H1 (cell line): ENCODE measurements around the gene APBA2. TPM values are rescaled to one million over a fixed set of nuclear protein-coding genes. Genes with fewer than 3 reads are reported as not detected.

Experiments
- SIN3A ChIP-seq, 2 experiments: IDR thresholded peaks in 1 of 2; conservative IDR thresholded peaks in 1 of 2; 2 replicates each; pipeline ENCODE4 v1.6.1; 2011 to 2012; ENCODE audit warnings: low read length in 2 of 2, improper control_type of control experiment in 1 of 2, low read depth in 1 of 2, mild to moderate bottlenecking in 1 of 2
- polyA plus RNA-seq, 7 experiments: library from polyadenylated mRNA; depleted of rRNA in 3 of 7; stranded (reverse) in 5 of 7; unstranded in 2 of 7; fragments of >200 nt in 5 of 7; fragments of 200-250 nt in 2 of 7; gene quantifications; 1 replicate in 5 of 7; 2 replicates in 1 of 7; 4 replicates in 1 of 7; pipeline versions ENCODE4 v1.2.1 to v1.2.3, GENCODE V29; 2011 to 2013; ENCODE audit warnings: missing spikeins in 2 of 7, mixed read lengths in 2 of 7
- total RNA-seq: library from RNA; stranded (reverse); fragmentation: NEBNext Ultra II Directional; extraction: Animal tissue kit (Norgen Biotek cat#: 25700); gene quantifications from 2 replicates; pipeline ENCODE4 v1.2.1, GENCODE V29; 2021
- TF ChIP-seq, protein P1 (sequence below): fragments of 300-600 bp; sonication (generic); IDR thresholded peaks from 2 replicates; pipeline ENCODE4 v1.7.1; 2012; ENCODE audit warnings: low read length, moderate library complexity, mild to moderate bottlenecking, inconsistent platforms; ENCODE audit not compliant: insufficient replicate concordance

APBA2 gene
- total and polyA plus RNA-seq, 2 of the 8 experiments (the other 6 are each of a cell fraction or from before 2014, with no cell fraction given): 15.5 to 19.0 TPM

DNA sequence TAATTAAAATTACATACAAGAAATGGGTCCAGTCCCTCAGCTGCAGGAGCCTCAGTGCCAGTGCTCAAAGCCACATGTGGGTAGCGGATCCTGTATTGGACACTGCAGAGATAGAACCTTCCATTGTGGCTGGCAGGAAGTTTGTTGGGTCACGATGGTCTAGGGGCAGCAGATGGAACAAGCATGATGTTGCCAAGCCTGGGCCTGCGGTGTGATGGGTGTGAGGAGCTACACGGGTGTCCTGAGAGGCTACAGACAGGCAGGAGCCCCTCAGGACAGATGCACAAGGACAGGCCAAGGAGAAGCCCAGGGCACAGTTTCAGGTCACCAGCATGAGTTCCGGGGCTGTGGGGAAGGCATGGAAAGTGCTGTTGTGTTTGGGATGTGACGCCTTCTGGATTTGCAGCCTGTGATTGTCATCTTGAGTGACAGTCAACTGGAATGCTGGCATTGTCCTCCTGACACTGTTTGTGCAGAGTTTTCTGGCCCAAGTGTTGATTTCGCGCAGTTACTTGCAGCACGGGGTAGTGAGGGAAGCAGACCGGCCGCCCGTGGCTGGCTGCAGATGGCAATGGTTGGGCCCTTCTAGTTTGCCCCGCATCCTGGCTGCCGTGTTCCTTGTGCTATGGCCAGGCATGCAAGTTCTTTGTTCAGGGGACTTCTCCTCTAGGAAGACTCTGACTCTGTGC is 206.7 kb downstream of the APBA2 start (continued):
- TF ChIP-seq, protein P1, sequence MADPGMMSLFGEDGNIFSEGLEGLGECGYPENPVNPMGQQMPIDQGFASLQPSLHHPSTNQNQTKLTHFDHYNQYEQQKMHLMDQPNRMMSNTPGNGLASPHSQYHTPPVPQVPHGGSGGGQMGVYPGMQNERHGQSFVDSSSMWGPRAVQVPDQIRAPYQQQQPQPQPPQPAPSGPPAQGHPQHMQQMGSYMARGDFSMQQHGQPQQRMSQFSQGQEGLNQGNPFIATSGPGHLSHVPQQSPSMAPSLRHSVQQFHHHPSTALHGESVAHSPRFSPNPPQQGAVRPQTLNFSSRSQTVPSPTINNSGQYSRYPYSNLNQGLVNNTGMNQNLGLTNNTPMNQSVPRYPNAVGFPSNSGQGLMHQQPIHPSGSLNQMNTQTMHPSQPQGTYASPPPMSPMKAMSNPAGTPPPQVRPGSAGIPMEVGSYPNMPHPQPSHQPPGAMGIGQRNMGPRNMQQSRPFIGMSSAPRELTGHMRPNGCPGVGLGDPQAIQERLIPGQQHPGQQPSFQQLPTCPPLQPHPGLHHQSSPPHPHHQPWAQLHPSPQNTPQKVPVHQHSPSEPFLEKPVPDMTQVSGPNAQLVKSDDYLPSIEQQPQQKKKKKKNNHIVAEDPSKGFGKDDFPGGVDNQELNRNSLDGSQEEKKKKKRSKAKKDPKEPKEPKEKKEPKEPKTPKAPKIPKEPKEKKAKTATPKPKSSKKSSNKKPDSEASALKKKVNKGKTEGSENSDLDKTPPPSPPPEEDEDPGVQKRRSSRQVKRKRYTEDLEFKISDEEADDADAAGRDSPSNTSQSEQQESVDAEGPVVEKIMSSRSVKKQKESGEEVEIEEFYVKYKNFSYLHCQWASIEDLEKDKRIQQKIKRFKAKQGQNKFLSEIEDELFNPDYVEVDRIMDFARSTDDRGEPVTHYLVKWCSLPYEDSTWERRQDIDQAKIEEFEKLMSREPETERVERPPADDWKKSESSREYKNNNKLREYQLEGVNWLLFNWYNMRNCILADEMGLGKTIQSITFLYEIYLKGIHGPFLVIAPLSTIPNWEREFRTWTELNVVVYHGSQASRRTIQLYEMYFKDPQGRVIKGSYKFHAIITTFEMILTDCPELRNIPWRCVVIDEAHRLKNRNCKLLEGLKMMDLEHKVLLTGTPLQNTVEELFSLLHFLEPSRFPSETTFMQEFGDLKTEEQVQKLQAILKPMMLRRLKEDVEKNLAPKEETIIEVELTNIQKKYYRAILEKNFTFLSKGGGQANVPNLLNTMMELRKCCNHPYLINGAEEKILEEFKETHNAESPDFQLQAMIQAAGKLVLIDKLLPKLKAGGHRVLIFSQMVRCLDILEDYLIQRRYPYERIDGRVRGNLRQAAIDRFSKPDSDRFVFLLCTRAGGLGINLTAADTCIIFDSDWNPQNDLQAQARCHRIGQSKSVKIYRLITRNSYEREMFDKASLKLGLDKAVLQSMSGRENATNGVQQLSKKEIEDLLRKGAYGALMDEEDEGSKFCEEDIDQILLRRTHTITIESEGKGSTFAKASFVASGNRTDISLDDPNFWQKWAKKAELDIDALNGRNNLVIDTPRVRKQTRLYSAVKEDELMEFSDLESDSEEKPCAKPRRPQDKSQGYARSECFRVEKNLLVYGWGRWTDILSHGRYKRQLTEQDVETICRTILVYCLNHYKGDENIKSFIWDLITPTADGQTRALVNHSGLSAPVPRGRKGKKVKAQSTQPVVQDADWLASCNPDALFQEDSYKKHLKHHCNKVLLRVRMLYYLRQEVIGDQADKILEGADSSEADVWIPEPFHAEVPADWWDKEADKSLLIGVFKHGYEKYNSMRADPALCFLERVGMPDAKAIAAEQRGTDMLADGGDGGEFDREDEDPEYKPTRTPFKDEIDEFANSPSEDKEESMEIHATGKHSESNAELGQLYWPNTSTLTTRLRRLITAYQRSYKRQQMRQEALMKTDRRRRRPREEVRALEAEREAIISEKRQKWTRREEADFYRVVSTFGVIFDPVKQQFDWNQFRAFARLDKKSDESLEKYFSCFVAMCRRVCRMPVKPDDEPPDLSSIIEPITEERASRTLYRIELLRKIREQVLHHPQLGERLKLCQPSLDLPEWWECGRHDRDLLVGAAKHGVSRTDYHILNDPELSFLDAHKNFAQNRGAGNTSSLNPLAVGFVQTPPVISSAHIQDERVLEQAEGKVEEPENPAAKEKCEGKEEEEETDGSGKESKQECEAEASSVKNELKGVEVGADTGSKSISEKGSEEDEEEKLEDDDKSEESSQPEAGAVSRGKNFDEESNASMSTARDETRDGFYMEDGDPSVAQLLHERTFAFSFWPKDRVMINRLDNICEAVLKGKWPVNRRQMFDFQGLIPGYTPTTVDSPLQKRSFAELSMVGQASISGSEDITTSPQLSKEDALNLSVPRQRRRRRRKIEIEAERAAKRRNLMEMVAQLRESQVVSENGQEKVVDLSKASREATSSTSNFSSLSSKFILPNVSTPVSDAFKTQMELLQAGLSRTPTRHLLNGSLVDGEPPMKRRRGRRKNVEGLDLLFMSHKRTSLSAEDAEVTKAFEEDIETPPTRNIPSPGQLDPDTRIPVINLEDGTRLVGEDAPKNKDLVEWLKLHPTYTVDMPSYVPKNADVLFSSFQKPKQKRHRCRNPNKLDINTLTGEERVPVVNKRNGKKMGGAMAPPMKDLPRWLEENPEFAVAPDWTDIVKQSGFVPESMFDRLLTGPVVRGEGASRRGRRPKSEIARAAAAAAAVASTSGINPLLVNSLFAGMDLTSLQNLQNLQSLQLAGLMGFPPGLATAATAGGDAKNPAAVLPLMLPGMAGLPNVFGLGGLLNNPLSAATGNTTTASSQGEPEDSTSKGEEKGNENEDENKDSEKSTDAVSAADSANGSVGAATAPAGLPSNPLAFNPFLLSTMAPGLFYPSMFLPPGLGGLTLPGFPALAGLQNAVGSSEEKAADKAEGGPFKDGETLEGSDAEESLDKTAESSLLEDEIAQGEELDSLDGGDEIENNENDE: no peak
- no peak for TF ChIP-seq SIN3A (conservative IDR thresholded peaks at IDR 0.05 in 1 of 2, IDR thresholded peaks at IDR 0.05 in 1 of 2; ENCODE audit: low read depth in 1 of 2, low read length in 2 of 2)
